Peyer's patch (tissue), 4 donors: ENCODE results near the gene IL1RAPL1.

Experiments used
- POLR2A ChIP-seq, 2 donors: fragments of 450-650 bp; IDR thresholded peaks; one replicate each; pipeline ENCODE4 v1.5.1; 2017; ENCODE audit warnings: antibody characterized with exemption in 2 of 2, mild to moderate bottlenecking in 2 of 2, moderate library complexity in 2 of 2
- TF ChIP-seq, protein P1 (sequence below), 6 experiments: fragments of 450-650 bp in 4 of 6; fragments of 200-600 bp in 2 of 6; sonication (generic) in 1 of 6; IDR thresholded peaks; one replicate each; pipeline ENCODE4 v1.5.1; 2017 to 2019; ENCODE audit warnings: antibody characterized with exemption in 6 of 6, mild to moderate bottlenecking in 3 of 6, moderate library complexity in 1 of 6

DNA sequence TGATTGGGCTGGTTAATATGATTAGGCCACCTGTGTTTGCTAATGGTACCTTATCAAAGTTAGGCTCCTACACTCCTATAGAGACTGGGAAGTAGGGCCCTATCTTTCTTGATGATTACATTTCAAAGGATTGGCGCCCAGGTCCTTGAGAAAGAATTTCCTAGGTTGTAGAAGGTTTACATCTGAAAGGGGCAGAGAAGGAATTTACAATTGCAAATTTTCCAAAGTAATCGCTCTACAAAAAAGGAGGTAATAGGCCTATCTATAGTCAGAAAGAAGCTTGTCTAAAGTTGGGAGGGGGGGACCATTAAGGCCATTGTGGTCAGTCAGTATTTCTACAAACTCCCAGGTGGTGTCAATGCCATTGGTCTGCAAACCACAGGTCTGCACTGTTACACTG is 638.4 kb downstream of the IL1RAPL1 start:
- TF ChIP-seq, protein P1, sequence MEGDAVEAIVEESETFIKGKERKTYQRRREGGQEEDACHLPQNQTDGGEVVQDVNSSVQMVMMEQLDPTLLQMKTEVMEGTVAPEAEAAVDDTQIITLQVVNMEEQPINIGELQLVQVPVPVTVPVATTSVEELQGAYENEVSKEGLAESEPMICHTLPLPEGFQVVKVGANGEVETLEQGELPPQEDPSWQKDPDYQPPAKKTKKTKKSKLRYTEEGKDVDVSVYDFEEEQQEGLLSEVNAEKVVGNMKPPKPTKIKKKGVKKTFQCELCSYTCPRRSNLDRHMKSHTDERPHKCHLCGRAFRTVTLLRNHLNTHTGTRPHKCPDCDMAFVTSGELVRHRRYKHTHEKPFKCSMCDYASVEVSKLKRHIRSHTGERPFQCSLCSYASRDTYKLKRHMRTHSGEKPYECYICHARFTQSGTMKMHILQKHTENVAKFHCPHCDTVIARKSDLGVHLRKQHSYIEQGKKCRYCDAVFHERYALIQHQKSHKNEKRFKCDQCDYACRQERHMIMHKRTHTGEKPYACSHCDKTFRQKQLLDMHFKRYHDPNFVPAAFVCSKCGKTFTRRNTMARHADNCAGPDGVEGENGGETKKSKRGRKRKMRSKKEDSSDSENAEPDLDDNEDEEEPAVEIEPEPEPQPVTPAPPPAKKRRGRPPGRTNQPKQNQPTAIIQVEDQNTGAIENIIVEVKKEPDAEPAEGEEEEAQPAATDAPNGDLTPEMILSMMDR (IDR thresholded peaks at IDR 0.05): no peak
- TF ChIP-seq POLR2A (IDR thresholded peaks at IDR 0.05): no peak
